WTC11 (cell line): ENCODE measurements around the gene HDAC9. TPM values are rescaled to one million over a fixed set of nuclear protein-coding genes. Genes with fewer than 3 reads are reported as not detected.

Experiments used
- ATAC-seq: fragments of 200-7000 bp; cut with Tn5 transposase; 2 replicates; pipeline ENCODE4 v1.10.0; 2021; ENCODE audit warnings: mild to moderate bottlenecking, moderate library complexity
- CTCF ChIA-PET: fragments of 300-600 bp; sonication (Branson Sonifier 250); formaldehyde crosslinking; loops from one replicate; lab custom pipeline; 2021; ENCODE audit warnings: antibody characterized with exemption; lab: Charles Lee
- POLR2A ChIA-PET: fragments of 350-600 bp; sonication (Branson Sonifier 250); formaldehyde crosslinking; loops from one replicate; lab custom pipeline; 2021; ENCODE audit warnings: antibody characterized with exemption; lab: Charles Lee
- DNase-seq: peaks from one replicate; pipeline ENCODE4 v3.0.0; 2021; ENCODE audit warnings: low spot score
- H3K27ac Mint-ChIP-seq: 2 replicates; pipeline ENCODE4 v1.8.0; 2021; ENCODE audit warnings: mixed read lengths
- H3K27me3 Mint-ChIP-seq: 2 replicates; pipeline ENCODE4 v1.8.0; 2021; ENCODE audit warnings: low read depth, mild to moderate bottlenecking, moderate library complexity, mixed read lengths
- H3K36me3 Mint-ChIP-seq: 2 replicates; pipeline ENCODE4 v1.8.0; 2021; ENCODE audit warnings: mixed read lengths
- H3K4me1 Mint-ChIP-seq: 2 replicates; pipeline ENCODE4 v1.8.0; 2022; ENCODE audit warnings: mixed read lengths
- H3K4me3 Mint-ChIP-seq: 2 replicates; pipeline ENCODE4 v1.8.0; 2021; ENCODE audit warnings: mild to moderate bottlenecking, moderate library complexity, mixed read lengths
- H3K9me3 Mint-ChIP-seq: 2 replicates; pipeline ENCODE4 v1.8.0; 2021; ENCODE audit warnings: mixed read lengths
- FOXJ3 ChIP-seq: sonication (generic); formaldehyde crosslinking; IDR thresholded peaks from 2 replicates; pipeline ENCODE4 v1.9.0; 2021; ENCODE audit warnings: missing genetic modification reagents, mild to moderate bottlenecking, borderline replicate concordance
- GABPB1 ChIP-seq: sonication (generic); formaldehyde crosslinking; IDR thresholded peaks from 2 replicates; pipeline ENCODE4 v1.8.1; 2023; ENCODE audit warnings: mild to moderate bottlenecking, missing genetic modification reagents
- HMGA2 ChIP-seq: fragments of 250-450 bp; sonication (Bioruptor Pico); IDR thresholded peaks from 2 replicates; pipeline ENCODE4 v1.4.0; 2021; ENCODE audit warnings: mild to moderate bottlenecking, moderate library complexity
- JAZF1 ChIP-seq: fragments of 250-450 bp; sonication (Bioruptor Pico); IDR thresholded peaks from 2 replicates; pipeline ENCODE4 v1.9.0; 2021; ENCODE audit warnings: moderate library complexity, mild to moderate bottlenecking, inconsistent platforms
- NFYB ChIP-seq: sonication (generic); formaldehyde crosslinking; conservative IDR thresholded peaks from 2 replicates; pipeline ENCODE4 v1.8.0; 2022; ENCODE audit warnings: low read depth, missing genetic modification reagents
- NR1H2 ChIP-seq: sonication (generic); formaldehyde crosslinking; IDR thresholded peaks from 2 replicates; pipeline ENCODE4 v1.9.0; 2021; ENCODE audit warnings: mild to moderate bottlenecking, moderate library complexity, missing genetic modification reagents
- NR2C2 ChIP-seq: sonication (generic); formaldehyde crosslinking; IDR thresholded peaks from 2 replicates; pipeline ENCODE4 v1.8.0; 2022; ENCODE audit warnings: mild to moderate bottlenecking, missing genetic modification reagents
- SMAD3 ChIP-seq: sonication (generic); formaldehyde crosslinking; IDR thresholded peaks from 2 replicates; pipeline ENCODE4 v1.8.0; 2022; ENCODE audit warnings: missing genetic modification reagents, mild to moderate bottlenecking, borderline replicate concordance
- TP53 ChIP-seq: sonication (generic); formaldehyde crosslinking; IDR thresholded peaks from 2 replicates; pipeline ENCODE4 v1.8.1; 2023; ENCODE audit warnings: mild to moderate bottlenecking, missing genetic modification reagents
- ZNF138 ChIP-seq: sonication (generic); formaldehyde crosslinking; conservative IDR thresholded peaks from 2 replicates; pipeline ENCODE4 v1.8.1; 2022; ENCODE audit warnings: mild to moderate bottlenecking, moderate library complexity, missing genetic modification reagents
- ZNF317 ChIP-seq: sonication (generic); formaldehyde crosslinking; IDR thresholded peaks from 2 replicates; pipeline ENCODE4 v1.8.1; 2023; ENCODE audit warnings: low read depth, mild to moderate bottlenecking, moderate library complexity, missing genetic modification reagents, borderline replicate concordance
- ZNF671 ChIP-seq: fragments of 250-450 bp; sonication (Bioruptor Pico); IDR thresholded peaks from 2 replicates; pipeline ENCODE4 v1.8.0; 2021; ENCODE audit warnings: mild to moderate bottlenecking
- total RNA-seq: library from RNA; stranded (reverse); gene quantifications from 3 replicates; pipeline ENCODE4 v1.2.3, GENCODE V29; 2021
- TF ChIP-seq, protein P1 (sequence below): sonication (generic); formaldehyde crosslinking; IDR thresholded peaks from 2 replicates; pipeline ENCODE4 v1.8.0; 2022; ENCODE audit warnings: missing genetic modification reagents
- TF ChIP-seq, protein P2 (sequence below): fragments of 250-450 bp; sonication (Bioruptor Pico); IDR thresholded peaks from 2 replicates; pipeline ENCODE4 v1.9.0; 2021; ENCODE audit warnings: mild to moderate bottlenecking, borderline replicate concordance
- TF ChIP-seq, protein P3 (sequence below): sonication (generic); formaldehyde crosslinking; IDR thresholded peaks from 2 replicates; pipeline ENCODE4 v1.8.0; 2023; ENCODE audit warnings: missing genetic modification reagents
- TF ChIP-seq, protein P4 (sequence below): sonication (generic); formaldehyde crosslinking; IDR thresholded peaks from 2 replicates; pipeline ENCODE4 v1.8.0; 2022; ENCODE audit warnings: mild to moderate bottlenecking, missing genetic modification reagents
- TF ChIP-seq, protein P5 (sequence below): sonication (generic); formaldehyde crosslinking; IDR thresholded peaks from 2 replicates; pipeline ENCODE4 v1.8.0; 2022; ENCODE audit warnings: mild to moderate bottlenecking, missing genetic modification reagents
- TF ChIP-seq, protein P6 (sequence below): sonication (generic); formaldehyde crosslinking; conservative IDR thresholded peaks from 2 replicates; pipeline ENCODE4 v1.8.1; 2022; ENCODE audit warnings: mild to moderate bottlenecking, missing genetic modification reagents
- TF ChIP-seq, protein P7 (sequence below): sonication (generic); formaldehyde crosslinking; IDR thresholded peaks from 2 replicates; pipeline ENCODE4 v1.8.0; 2023; ENCODE audit warnings: mild to moderate bottlenecking, missing genetic modification reagents

The HDAC9 gene
- total RNA-seq, 1 experiment from 2014 or later = 18.8 TPM

DNA sequence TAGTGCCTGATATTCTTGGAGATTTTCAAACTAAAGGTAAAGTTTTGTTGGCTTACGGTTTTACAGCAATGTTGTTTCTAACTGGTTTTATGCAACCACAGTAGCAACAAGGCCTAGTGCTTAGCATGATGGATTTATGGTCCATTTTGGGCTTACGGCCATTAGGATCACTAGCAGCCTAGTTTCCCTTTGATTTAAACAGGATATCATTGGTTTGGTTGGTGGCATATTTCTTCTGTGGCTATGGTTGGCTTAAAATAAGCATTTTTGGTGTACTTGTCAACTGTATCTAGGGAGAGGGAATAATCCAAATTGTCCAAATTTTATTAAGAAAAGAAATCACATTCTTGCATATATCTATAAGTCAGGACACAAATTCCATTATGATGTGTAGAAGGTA is 194.0 kb downstream of the HDAC9 start (continued):
- no peak for TF ChIP-seq JAZF1 (CRISPR knock-in tag)
- TF ChIP-seq, protein P1, sequence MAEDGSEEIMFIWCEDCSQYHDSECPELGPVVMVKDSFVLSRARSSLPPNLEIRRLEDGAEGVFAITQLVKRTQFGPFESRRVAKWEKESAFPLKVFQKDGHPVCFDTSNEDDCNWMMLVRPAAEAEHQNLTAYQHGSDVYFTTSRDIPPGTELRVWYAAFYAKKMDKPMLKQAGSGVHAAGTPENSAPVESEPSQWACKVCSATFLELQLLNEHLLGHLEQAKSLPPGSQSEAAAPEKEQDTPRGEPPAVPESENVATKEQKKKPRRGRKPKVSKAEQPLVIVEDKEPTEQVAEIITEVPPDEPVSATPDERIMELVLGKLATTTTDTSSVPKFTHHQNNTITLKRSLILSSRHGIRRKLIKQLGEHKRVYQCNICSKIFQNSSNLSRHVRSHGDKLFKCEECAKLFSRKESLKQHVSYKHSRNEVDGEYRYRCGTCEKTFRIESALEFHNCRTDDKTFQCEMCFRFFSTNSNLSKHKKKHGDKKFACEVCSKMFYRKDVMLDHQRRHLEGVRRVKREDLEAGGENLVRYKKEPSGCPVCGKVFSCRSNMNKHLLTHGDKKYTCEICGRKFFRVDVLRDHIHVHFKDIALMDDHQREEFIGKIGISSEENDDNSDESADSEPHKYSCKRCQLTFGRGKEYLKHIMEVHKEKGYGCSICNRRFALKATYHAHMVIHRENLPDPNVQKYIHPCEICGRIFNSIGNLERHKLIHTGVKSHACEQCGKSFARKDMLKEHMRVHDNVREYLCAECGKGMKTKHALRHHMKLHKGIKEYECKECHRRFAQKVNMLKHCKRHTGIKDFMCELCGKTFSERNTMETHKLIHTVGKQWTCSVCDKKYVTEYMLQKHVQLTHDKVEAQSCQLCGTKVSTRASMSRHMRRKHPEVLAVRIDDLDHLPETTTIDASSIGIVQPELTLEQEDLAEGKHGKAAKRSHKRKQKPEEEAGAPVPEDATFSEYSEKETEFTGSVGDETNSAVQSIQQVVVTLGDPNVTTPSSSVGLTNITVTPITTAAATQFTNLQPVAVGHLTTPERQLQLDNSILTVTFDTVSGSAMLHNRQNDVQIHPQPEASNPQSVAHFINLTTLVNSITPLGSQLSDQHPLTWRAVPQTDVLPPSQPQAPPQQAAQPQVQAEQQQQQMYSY (CRISPR knock-in tag) = no peak

DNA sequence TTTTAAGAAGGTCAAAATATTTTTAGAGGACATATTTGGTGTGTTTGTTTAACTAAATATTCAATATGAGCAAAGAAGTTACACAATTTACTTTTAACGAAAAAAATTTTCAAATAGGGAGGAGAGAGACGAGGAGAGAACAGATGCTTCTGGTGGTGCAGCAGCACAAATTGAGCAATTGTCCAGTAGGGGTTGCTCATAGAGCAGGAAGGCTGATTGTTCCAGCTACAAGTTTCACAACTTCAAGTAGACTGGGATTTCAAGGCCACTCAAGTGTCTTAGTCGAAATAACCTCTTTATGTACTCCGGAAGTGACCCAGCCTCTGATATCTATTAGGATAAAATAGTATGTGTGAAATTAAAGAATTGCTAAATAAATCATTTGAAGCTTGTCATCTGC is 197.9 kb downstream of the HDAC9 start:
- no peaks in the 10 kb centered on the region for H3K27me3 Mint-ChIP-seq
- DNase-seq = no peak
- TF ChIP-seq, protein P2, sequence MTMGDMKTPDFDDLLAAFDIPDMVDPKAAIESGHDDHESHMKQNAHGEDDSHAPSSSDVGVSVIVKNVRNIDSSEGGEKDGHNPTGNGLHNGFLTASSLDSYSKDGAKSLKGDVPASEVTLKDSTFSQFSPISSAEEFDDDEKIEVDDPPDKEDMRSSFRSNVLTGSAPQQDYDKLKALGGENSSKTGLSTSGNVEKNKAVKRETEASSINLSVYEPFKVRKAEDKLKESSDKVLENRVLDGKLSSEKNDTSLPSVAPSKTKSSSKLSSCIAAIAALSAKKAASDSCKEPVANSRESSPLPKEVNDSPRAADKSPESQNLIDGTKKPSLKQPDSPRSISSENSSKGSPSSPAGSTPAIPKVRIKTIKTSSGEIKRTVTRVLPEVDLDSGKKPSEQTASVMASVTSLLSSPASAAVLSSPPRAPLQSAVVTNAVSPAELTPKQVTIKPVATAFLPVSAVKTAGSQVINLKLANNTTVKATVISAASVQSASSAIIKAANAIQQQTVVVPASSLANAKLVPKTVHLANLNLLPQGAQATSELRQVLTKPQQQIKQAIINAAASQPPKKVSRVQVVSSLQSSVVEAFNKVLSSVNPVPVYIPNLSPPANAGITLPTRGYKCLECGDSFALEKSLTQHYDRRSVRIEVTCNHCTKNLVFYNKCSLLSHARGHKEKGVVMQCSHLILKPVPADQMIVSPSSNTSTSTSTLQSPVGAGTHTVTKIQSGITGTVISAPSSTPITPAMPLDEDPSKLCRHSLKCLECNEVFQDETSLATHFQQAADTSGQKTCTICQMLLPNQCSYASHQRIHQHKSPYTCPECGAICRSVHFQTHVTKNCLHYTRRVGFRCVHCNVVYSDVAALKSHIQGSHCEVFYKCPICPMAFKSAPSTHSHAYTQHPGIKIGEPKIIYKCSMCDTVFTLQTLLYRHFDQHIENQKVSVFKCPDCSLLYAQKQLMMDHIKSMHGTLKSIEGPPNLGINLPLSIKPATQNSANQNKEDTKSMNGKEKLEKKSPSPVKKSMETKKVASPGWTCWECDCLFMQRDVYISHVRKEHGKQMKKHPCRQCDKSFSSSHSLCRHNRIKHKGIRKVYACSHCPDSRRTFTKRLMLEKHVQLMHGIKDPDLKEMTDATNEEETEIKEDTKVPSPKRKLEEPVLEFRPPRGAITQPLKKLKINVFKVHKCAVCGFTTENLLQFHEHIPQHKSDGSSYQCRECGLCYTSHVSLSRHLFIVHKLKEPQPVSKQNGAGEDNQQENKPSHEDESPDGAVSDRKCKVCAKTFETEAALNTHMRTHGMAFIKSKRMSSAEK (CRISPR knock-in tag) = no peak
- TF ChIP-seq, protein P3, sequence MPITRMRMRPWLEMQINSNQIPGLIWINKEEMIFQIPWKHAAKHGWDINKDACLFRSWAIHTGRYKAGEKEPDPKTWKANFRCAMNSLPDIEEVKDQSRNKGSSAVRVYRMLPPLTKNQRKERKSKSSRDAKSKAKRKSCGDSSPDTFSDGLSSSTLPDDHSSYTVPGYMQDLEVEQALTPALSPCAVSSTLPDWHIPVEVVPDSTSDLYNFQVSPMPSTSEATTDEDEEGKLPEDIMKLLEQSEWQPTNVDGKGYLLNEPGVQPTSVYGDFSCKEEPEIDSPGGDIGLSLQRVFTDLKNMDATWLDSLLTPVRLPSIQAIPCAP (CRISPR knock-in tag) = no peak
- TF ChIP-seq NFYB = no peak
- TF ChIP-seq HMGA2 = no peak
- no peak for TF ChIP-seq GABPB1 (CRISPR knock-in tag)
- no peak for TF ChIP-seq ZNF138 (CRISPR knock-in tag)
- TF ChIP-seq, protein P4, sequence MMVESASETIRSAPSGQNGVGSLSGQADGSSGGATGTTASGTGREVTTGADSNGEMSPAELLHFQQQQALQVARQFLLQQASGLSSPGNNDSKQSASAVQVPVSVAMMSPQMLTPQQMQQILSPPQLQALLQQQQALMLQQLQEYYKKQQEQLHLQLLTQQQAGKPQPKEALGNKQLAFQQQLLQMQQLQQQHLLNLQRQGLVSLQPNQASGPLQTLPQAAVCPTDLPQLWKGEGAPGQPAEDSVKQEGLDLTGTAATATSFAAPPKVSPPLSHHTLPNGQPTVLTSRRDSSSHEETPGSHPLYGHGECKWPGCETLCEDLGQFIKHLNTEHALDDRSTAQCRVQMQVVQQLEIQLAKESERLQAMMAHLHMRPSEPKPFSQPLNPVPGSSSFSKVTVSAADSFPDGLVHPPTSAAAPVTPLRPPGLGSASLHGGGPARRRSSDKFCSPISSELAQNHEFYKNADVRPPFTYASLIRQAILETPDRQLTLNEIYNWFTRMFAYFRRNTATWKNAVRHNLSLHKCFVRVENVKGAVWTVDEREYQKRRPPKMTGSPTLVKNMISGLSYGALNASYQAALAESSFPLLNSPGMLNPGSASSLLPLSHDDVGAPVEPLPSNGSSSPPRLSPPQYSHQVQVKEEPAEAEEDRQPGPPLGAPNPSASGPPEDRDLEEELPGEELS (CRISPR knock-in tag) = no peak
- TF ChIP-seq TP53 (CRISPR knock-in tag) = no peak
- no peak for TF ChIP-seq SMAD3 (CRISPR knock-in tag)
- TF ChIP-seq, protein P5, sequence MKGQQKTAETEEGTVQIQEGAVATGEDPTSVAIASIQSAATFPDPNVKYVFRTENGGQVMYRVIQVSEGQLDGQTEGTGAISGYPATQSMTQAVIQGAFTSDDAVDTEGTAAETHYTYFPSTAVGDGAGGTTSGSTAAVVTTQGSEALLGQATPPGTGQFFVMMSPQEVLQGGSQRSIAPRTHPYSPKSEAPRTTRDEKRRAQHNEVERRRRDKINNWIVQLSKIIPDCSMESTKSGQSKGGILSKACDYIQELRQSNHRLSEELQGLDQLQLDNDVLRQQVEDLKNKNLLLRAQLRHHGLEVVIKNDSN (CRISPR knock-in tag) = no peak
- TF ChIP-seq NR1H2 (CRISPR knock-in tag) = no peak
- TF ChIP-seq, protein P6, sequence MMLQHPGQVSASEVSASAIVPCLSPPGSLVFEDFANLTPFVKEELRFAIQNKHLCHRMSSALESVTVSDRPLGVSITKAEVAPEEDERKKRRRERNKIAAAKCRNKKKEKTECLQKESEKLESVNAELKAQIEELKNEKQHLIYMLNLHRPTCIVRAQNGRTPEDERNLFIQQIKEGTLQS (CRISPR knock-in tag) = no peak
- no peak for TF ChIP-seq FOXJ3 (CRISPR knock-in tag)
- TF ChIP-seq, protein P7, sequence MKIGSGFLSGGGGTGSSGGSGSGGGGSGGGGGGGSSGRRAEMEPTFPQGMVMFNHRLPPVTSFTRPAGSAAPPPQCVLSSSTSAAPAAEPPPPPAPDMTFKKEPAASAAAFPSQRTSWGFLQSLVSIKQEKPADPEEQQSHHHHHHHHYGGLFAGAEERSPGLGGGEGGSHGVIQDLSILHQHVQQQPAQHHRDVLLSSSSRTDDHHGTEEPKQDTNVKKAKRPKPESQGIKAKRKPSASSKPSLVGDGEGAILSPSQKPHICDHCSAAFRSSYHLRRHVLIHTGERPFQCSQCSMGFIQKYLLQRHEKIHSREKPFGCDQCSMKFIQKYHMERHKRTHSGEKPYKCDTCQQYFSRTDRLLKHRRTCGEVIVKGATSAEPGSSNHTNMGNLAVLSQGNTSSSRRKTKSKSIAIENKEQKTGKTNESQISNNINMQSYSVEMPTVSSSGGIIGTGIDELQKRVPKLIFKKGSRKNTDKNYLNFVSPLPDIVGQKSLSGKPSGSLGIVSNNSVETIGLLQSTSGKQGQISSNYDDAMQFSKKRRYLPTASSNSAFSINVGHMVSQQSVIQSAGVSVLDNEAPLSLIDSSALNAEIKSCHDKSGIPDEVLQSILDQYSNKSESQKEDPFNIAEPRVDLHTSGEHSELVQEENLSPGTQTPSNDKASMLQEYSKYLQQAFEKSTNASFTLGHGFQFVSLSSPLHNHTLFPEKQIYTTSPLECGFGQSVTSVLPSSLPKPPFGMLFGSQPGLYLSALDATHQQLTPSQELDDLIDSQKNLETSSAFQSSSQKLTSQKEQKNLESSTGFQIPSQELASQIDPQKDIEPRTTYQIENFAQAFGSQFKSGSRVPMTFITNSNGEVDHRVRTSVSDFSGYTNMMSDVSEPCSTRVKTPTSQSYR (CRISPR knock-in tag) = no peak
- TF ChIP-seq ZNF671 = no peak
- no peak for TF ChIP-seq NR2C2 (CRISPR knock-in tag)
- TF ChIP-seq ZNF317 (CRISPR knock-in tag) = no peak
- TF ChIP-seq, all 79 proteins: peak for 0
- POLR2A ChIA-PET = no interaction called here
- H3K4me1 Mint-ChIP-seq = peaks cover 10% of the 10 kb centered on the region
- H3K9me3 Mint-ChIP-seq = no peaks in the 10 kb centered on the region
- ATAC-seq = peak; percentile 74
- no peak overlapping the region for H3K27ac Mint-ChIP-seq
- CTCF ChIA-PET = interaction anchor here (1.0 to 2.0 kb wide), 5 partner anchors 18 to 376 kb away, joined by 3 to 9 read pairs (median 4); no protein-coding TSS in a partner anchor
- H3K4me3 Mint-ChIP-seq = no peak overlapping the region
- H3K36me3 Mint-ChIP-seq = no peaks in the 10 kb centered on the region
